Testis (tissue), 3 donors: Measurements from ENCODE around the gene SAP25. TPM values are rescaled to one million over a fixed set of nuclear protein-coding genes. Genes with fewer than 3 reads are reported as not detected.

ENCODE experiments used
- DNase-seq: peaks from one replicate; pipeline ENCODE4 v3.0.0-alpha.2; 2019
- H3K27ac ChIP-seq, 2 donors: fragments of 200-600 bp; sonication (generic); one replicate each; pipeline ENCODE4 v1.5.1; 2019
- H3K27me3 ChIP-seq: fragments of 200-600 bp; sonication (generic); one replicate; pipeline ENCODE4 v1.5.1; 2019
- H3K36me3 ChIP-seq: fragments of 200-600 bp; sonication (generic); one replicate; pipeline ENCODE4 v1.5.1; 2017; ENCODE audit warnings: low read depth; ENCODE audit errors: missing control alignments
- H3K4me1 ChIP-seq: fragments of 200-600 bp; sonication (generic); one replicate; pipeline ENCODE4 v1.5.1; 2019
- H3K4me3 ChIP-seq, 2 donors: fragments of 200-600 bp; sonication (generic); one replicate each; pipeline ENCODE4 v1.5.1; 2017 to 2019
- H3K9me3 ChIP-seq: fragments of 200-600 bp; sonication (generic); one replicate; pipeline ENCODE4 v1.5.1; 2017
- CTCF ChIP-seq, 3 experiments: fragments of 450-650 bp in 2 of 3; fragments of 200-600 bp in 1 of 3; sonication (generic) in 1 of 3; IDR thresholded peaks; one replicate each; pipeline ENCODE4 v1.5.1; 2016 to 2019; ENCODE audit warnings: antibody characterized with exemption in 3 of 3, mild to moderate bottlenecking in 2 of 3, moderate library complexity in 1 of 3
- POLR2A ChIP-seq: fragments of 450-650 bp; IDR thresholded peaks from one replicate; pipeline ENCODE4 v1.6.1; 2017; ENCODE audit warnings: antibody characterized with exemption, mild to moderate bottlenecking, moderate library complexity
- WGBS, 2 donors: methylation state at CpG; one replicate each; pipeline ENCODE4 v1.1.5; 2018; 5-methylcytosine and 5-hydroxymethylcytosine counted together
- intact Hi-C: fragments of 100-400 bp; cut with DNase I; formaldehyde crosslinking; loops from one replicate; pipeline ENCODE4 v1.15.1; 2023; ENCODE audit warnings: low total_unique reads
- polyA plus RNA-seq: library from polyadenylated mRNA; stranded (reverse); fragments of 350-450 nt; fragmentation: Illumina TruSeq; extraction: RNeasy Lipid Tissue Mini Kit (QIAGEN cat#74804); gene quantifications from one replicate; pipeline ENCODE4 v1.2.3, GENCODE V29; 2014; ENCODE audit warnings: low read depth, low replicate concordance; ENCODE audit not compliant: insufficient read depth
- total RNA-seq, 2 donors: library from RNA; depleted of rRNA; stranded (reverse); fragments of >200 nt; gene quantifications; one replicate each; pipeline ENCODE4 v1.2.3, GENCODE V29; 2016

Gene SAP25
- total and polyA plus RNA-seq, 3 donors from 2014 or later, result 28.4 to 30.3 (median 29.9) TPM

GRCh38 chr7:100604028-100604975 is 30.6 kb upstream of the SAP25 start:
- no peaks in the 10 kb centered on the region for H3K36me3 ChIP-seq
- H3K27me3 ChIP-seq, result no peaks in the 10 kb centered on the region
- H3K27ac ChIP-seq, result peak overlapping the region; percentile 79 to 81
- no peaks in the 10 kb centered on the region for H3K9me3 ChIP-seq
- 0 to 1% methylated on average over 47 to 55 of the region's 70 CpGs for WGBS, 2 donors
- H3K4me1 ChIP-seq, result peaks cover 35% of the 10 kb centered on the region
- H3K4me3 ChIP-seq, result peak overlapping the region; percentile 56 to 62
- peak; percentile 68 for DNase-seq
- TF ChIP-seq CTCF (IDR thresholded peaks at IDR 0.05), result peak; percentile 2 to 26 (median 19)
- TF ChIP-seq POLR2A, result no peak
- intact Hi-C loops, result no loop called here

- Histone ChIP-seq H3K9me3 (no peaks in the 10 kb centered on the region), H3K4me1 (peaks cover 35% of the 10 kb centered on the region), H3K36me3 (no peaks in the 10 kb centered on the region), H3K27me3 (no peaks in the 10 kb centered on the region), H3K27ac (peak overlapping the region; percentile 79 to 81), H3K4me3 (peak overlapping the region; percentile 56 to 62)
- TF ChIP-seq CTCF (IDR thresholded peaks at IDR 0.05) (no peak), POLR2A (no peak)
- WGBS, 2 donors, result 4 to 15% methylated on average over 7 of the region's 10 CpGs
- intact Hi-C loops, result no loop called here
- DNase-seq, result no peak
Observed at GRCh38 chr7:100603726-100604027, 30.0 kb upstream of the SAP25 start.

GRCh38 chr7:100602889-100603725 is 29.4 kb upstream of the SAP25 start:
- no peaks in the 10 kb centered on the region for H3K36me3 ChIP-seq
- no peaks in the 10 kb centered on the region for H3K27me3 ChIP-seq
- no peaks in the 10 kb centered on the region for H3K9me3 ChIP-seq
- peak overlapping the region; percentile 79 to 81 for H3K27ac ChIP-seq
- H3K4me3 ChIP-seq, result peak overlapping the region; percentile 56 to 62
- TF ChIP-seq CTCF (IDR thresholded peaks at IDR 0.05), result no peak
- no peak for TF ChIP-seq POLR2A
- WGBS, 2 donors, result 15 to 25% methylated on average over 9 to 21 of the region's 21 CpGs
- peak; percentile 79 for DNase-seq
- intact Hi-C loops, result no loop called here
- H3K4me1 ChIP-seq, result peaks cover 35% of the 10 kb centered on the region

GRCh38 chr7:100600730-100601038 is 27.0 kb upstream of the SAP25 start:
- Histone ChIP-seq H3K27ac (no peak overlapping the region), H3K4me3 (no peak overlapping the region), H3K9me3 (no peaks in the 10 kb centered on the region), H3K4me1 (peaks cover 32% of the 10 kb centered on the region), H3K36me3 (no peaks in the 10 kb centered on the region), H3K27me3 (no peaks in the 10 kb centered on the region)
- DNase-seq, result no peak
- 83 to 91% methylated on average over 9 of the region's 9 CpGs for WGBS, 2 donors
- no peak for TF ChIP-seq POLR2A
- no peak for TF ChIP-seq CTCF (IDR thresholded peaks at IDR 0.05)
- intact Hi-C loops, result no loop called here
